HEK293 (cell line): ENCODE measurements around the gene ADGB.

Source experiments
- CTCF ChIA-PET: fragments of 350-600 bp; formaldehyde crosslinking; extraction: SDS; loops from one replicate; lab custom pipeline; 2021; ENCODE audit warnings: antibody characterized with exemption; lab: Yijun Ruan, JAX
- POLR2A ChIA-PET: fragments of 300-600 bp; formaldehyde crosslinking; extraction: SDS; loops from one replicate; lab custom pipeline; 2020; ENCODE audit warnings: antibody characterized with exemption, inconsistent platforms; lab: Yijun Ruan, JAX
- H3K27ac ChIP-seq: fragments of 200-500 bp; sonication (Bioruptor generic); 2 replicates; pipeline ENCODE4 v1.5.1; 2014; ENCODE audit warnings: low read depth, low read length, control low read depth, inconsistent platforms; ENCODE audit errors: extremely low read depth
- H3K36me3 ChIP-seq, 2 experiments: fragments of 200-500 bp in 1 of 2; sonication (Bioruptor generic) in 1 of 2; 1 replicate in 1 of 2; 2 replicates in 1 of 2; pipeline ENCODE4 v1.5.1; 2014 to 2017; ENCODE audit warnings: inconsistent platforms in 2 of 2, low read length in 2 of 2; ENCODE audit not compliant: control insufficient read depth in 2 of 2, insufficient read depth in 1 of 2
- H3K4me1 ChIP-seq: fragments of 200-500 bp; sonication (Bioruptor generic); 2 replicates; pipeline ENCODE4 v1.5.1; 2014; ENCODE audit warnings: mild to moderate bottlenecking, low read length, inconsistent platforms; ENCODE audit not compliant: control insufficient read depth, insufficient read depth
- H3K4me3 ChIP-seq: 2 replicates; pipeline ENCODE4 v1.5.1; 2011; ENCODE audit warnings: low read depth, mild to moderate bottlenecking, control low read depth, low read length, moderate library complexity
- H3K9me3 ChIP-seq: fragments of 200-500 bp; sonication (Bioruptor generic); 2 replicates; pipeline ENCODE4 v1.5.1; 2014; ENCODE audit warnings: low read depth, low read length, inconsistent platforms; ENCODE audit not compliant: control insufficient read depth, insufficient read depth
- GLI4 ChIP-seq: fragments of 450-650 bp; formaldehyde crosslinking; IDR thresholded peaks from 2 replicates; pipeline ENCODE4 v1.5.1; 2016; ENCODE audit warnings: missing biosample characterization, missing genetic modification characterization
- MYNN ChIP-seq: fragments of 450-650 bp; formaldehyde crosslinking; IDR thresholded peaks from 2 replicates; pipeline ENCODE4 v1.5.1; 2016; ENCODE audit warnings: missing biosample characterization, missing genetic modification characterization, borderline replicate concordance
- OSR2 ChIP-seq: fragments of 450-650 bp; formaldehyde crosslinking; IDR thresholded peaks from 2 replicates; pipeline ENCODE4 v1.5.1; 2016; ENCODE audit warnings: missing biosample characterization, missing genetic modification characterization
- ZBTB10 ChIP-seq: fragments of 450-650 bp; formaldehyde crosslinking; IDR thresholded peaks from 2 replicates; pipeline ENCODE4 v1.5.1; 2016; ENCODE audit warnings: missing biosample characterization, missing genetic modification characterization
- ZBTB7A ChIP-seq: fragments of 450-650 bp; formaldehyde crosslinking; IDR thresholded peaks from 2 replicates; pipeline ENCODE4 v1.5.1; 2016; ENCODE audit warnings: low read depth, missing biosample characterization, missing genetic modification characterization
- ZFHX2 ChIP-seq: fragments of 450-650 bp; formaldehyde crosslinking; conservative IDR thresholded peaks from 2 replicates; pipeline ENCODE4 v1.5.1; 2016; ENCODE audit warnings: missing biosample characterization, missing genetic modification characterization
- ZNF138 ChIP-seq: fragments of 450-650 bp; formaldehyde crosslinking; IDR thresholded peaks from 2 replicates; pipeline ENCODE4 v1.5.1; 2016; ENCODE audit warnings: missing biosample characterization, missing genetic modification characterization, borderline replicate concordance
- ZNF48 ChIP-seq: fragments of 450-650 bp; formaldehyde crosslinking; IDR thresholded peaks from 2 replicates; pipeline ENCODE4 v1.5.1; 2016; ENCODE audit warnings: missing biosample characterization, missing genetic modification characterization
- ZNF510 ChIP-seq: fragments of 450-650 bp; formaldehyde crosslinking; IDR thresholded peaks from 2 replicates; pipeline ENCODE4 v1.5.1; 2018; ENCODE audit warnings: mild to moderate bottlenecking, missing genetic modification characterization, missing biosample characterization; ENCODE audit not compliant: insufficient replicate concordance
- ZNF513 ChIP-seq: fragments of 450-650 bp; IDR thresholded peaks from 2 replicates; pipeline ENCODE4 v1.5.1; 2018; ENCODE audit warnings: missing biosample characterization, missing genetic modification characterization
- ZNF544 ChIP-seq: fragments of 450-650 bp; formaldehyde crosslinking; IDR thresholded peaks from 2 replicates; pipeline ENCODE4 v1.5.0; 2017; ENCODE audit warnings: missing biosample characterization, missing genetic modification characterization
- ZNF596 ChIP-seq: fragments of 450-650 bp; IDR thresholded peaks from 2 replicates; pipeline ENCODE4 v1.5.0; 2018; ENCODE audit warnings: missing biosample characterization, mild to moderate bottlenecking, missing genetic modification characterization, moderate library complexity
- ZNF658 ChIP-seq: fragments of 450-650 bp; formaldehyde crosslinking; IDR thresholded peaks from 2 replicates; pipeline ENCODE4; 2016; ENCODE audit warnings: missing biosample characterization, missing genetic modification characterization
- ZSCAN16 ChIP-seq: fragments of 450-650 bp; formaldehyde crosslinking; IDR thresholded peaks from 2 replicates; pipeline ENCODE4 v1.5.1; 2016; ENCODE audit warnings: missing biosample characterization, missing genetic modification characterization

ADGB gene

GRCh38 chr6:146673069-146673468 lies 74.3 kb downstream of the ADGB start (continued):
- TF ChIP-seq ZBTB7A (tag by site-specific recombination) (no peak), ZNF658 (tag by site-specific recombination) (no peak)

GRCh38 chr6:146679386-146679785 lies 80.6 kb downstream of the ADGB start:
- H3K27ac ChIP-seq: no peak overlapping the region
- POLR2A ChIA-PET: no interaction called here
- CTCF ChIA-PET: interaction anchor here (1.7 kb wide), 1 partner anchor 20 kb away, joined by 7 read pairs; no protein-coding TSS in a partner anchor
- H3K4me1 ChIP-seq: no peaks in the 10 kb centered on the region
- H3K4me3 ChIP-seq: no peak overlapping the region
- no peaks in the 10 kb centered on the region for H3K9me3 ChIP-seq
- no peak for TF ChIP-seq GLI4 (tag by site-specific recombination)
- 0 out of 2 replicates have a peak, but pooled peaks have one; percentile 3 for TF ChIP-seq ZNF138 (tag by site-specific recombination)
- no peaks in the 10 kb centered on the region for H3K36me3 ChIP-seq

GRCh38 chr6:146682919-146683318 lies 84.1 kb downstream of the ADGB start:
- Histone ChIP-seq H3K36me3 (no peaks in the 10 kb centered on the region), H3K9me3 (no peaks in the 10 kb centered on the region), H3K27ac (no peak overlapping the region), H3K4me3 (no peak overlapping the region), H3K4me1 (no peaks in the 10 kb centered on the region)
- CTCF ChIA-PET: interaction anchor here (0.6 kb wide), 1 partner anchor 685 kb away, joined by 3 read pairs; no protein-coding TSS in a partner anchor
- TF ChIP-seq ZNF48 (tag by site-specific recombination) (no peak), ZNF513 (no peak), ZFHX2 (tag by site-specific recombination) (no peak), ZNF510 (tag by site-specific recombination) (no peak)
- POLR2A ChIA-PET: no interaction called here

GRCh38 chr6:146689806-146690205 lies 91.0 kb downstream of the ADGB start:
- CTCF ChIA-PET: no interaction called here
- no peak for TF ChIP-seq ZNF596 (tag by site-specific recombination)
- no peak for TF ChIP-seq ZBTB10 (tag by site-specific recombination)
- POLR2A ChIA-PET: no interaction called here
- no peaks in the 10 kb centered on the region for H3K9me3 ChIP-seq
- no peak overlapping the region for H3K27ac ChIP-seq
- H3K4me1 ChIP-seq: no peaks in the 10 kb centered on the region
- H3K36me3 ChIP-seq: no peaks in the 10 kb centered on the region
- no peak overlapping the region for H3K4me3 ChIP-seq

- ChIA-PET POLR2A (no interaction called here), CTCF (interaction anchor here (0.6 kb wide), 1 partner anchor 1414 kb away, joined by 3 read pairs; no protein-coding TSS in a partner anchor)
- no peaks in the 10 kb centered on the region for H3K9me3 ChIP-seq
- TF ChIP-seq MYNN (tag by site-specific recombination) (no peak), ZNF544 (tag by site-specific recombination) (no peak), ZSCAN16 (tag by site-specific recombination) (no peak), OSR2 (tag by site-specific recombination) (no peak)
- H3K4me1 ChIP-seq: no peaks in the 10 kb centered on the region
- no peak overlapping the region for H3K4me3 ChIP-seq
- H3K27ac ChIP-seq: no peak overlapping the region
- no peaks in the 10 kb centered on the region for H3K36me3 ChIP-seq
These were observed 94.6 kb downstream of the ADGB start for GRCh38 chr6:146693342-146693741.
